H1 (cell line): ENCODE data around the gene SYNPR. TPM values are rescaled to one million over a fixed set of nuclear protein-coding genes. Genes with fewer than 3 reads are reported as not detected.
A peak's percentile ranks its signal among the peaks of the same experiment; 100 is the strongest.

Source experiments
- CTCF ChIA-PET: fragments of 300-600 bp; sonication (Branson Sonifier 250); formaldehyde crosslinking; loops from one replicate; lab custom pipeline; 2021; ENCODE audit not compliant: partially characterized antibody; lab: Charles Lee
- POLR2A ChIA-PET: fragments of 300-600 bp; sonication (Branson Sonifier 250); formaldehyde crosslinking; loops from one replicate; lab custom pipeline; 2021; ENCODE audit warnings: inconsistent platforms; ENCODE audit not compliant: partially characterized antibody; lab: Charles Lee
- DNase-seq, 2 experiments: peaks; one replicate each; pipeline versions ENCODE4 v3.0.0 to v3.0.0-alpha.2; 2010 to 2022; ENCODE audit warnings: low spot score in 2 of 2, low read depth in 1 of 2, mixed read lengths in 1 of 2
- FAIRE-seq: peaks from 2 replicates; lab custom pipeline; 2011; peaks lifted over from hg19 to GRCh38; lab: Jason Lieb, UNC
- H2AFZ ChIP-seq: 2 replicates; pipeline ENCODE4 v1.8.1; 2012; ENCODE audit warnings: low read length, inconsistent platforms
- H2AK5ac ChIP-seq: 2 replicates; pipeline ENCODE4 v1.6.1; 2013; ENCODE audit warnings: low read depth, low read length
- H2BK120ac ChIP-seq: replicated peaks from 2 replicates; pipeline ENCODE3; 2013; ENCODE audit warnings: low read depth, low read length, inconsistent platforms
- H2BK12ac ChIP-seq: 2 replicates; pipeline ENCODE4 v1.6.1; 2013; ENCODE audit warnings: low read depth, low read length
- H2BK15ac ChIP-seq: 2 replicates; pipeline ENCODE4 v1.6.1; 2013; ENCODE audit warnings: low read length
- H2BK20ac ChIP-seq: 2 replicates; pipeline ENCODE4 v1.6.1; 2013; ENCODE audit warnings: low read length
- H2BK5ac ChIP-seq: 2 replicates; pipeline ENCODE4 v1.6.1; 2013; ENCODE audit warnings: low read depth, low read length
- H3K14ac ChIP-seq: 2 replicates; pipeline ENCODE4 v1.6.1; 2013; ENCODE audit warnings: inconsistent platforms; ENCODE audit not compliant: insufficient read length
- H3K18ac ChIP-seq: 2 replicates; pipeline ENCODE4 v1.6.1; 2013; ENCODE audit warnings: low read length; ENCODE audit errors: extremely low read depth
- H3K23ac ChIP-seq: 2 replicates; pipeline ENCODE4 v1.6.1; 2013; ENCODE audit warnings: inconsistent platforms; ENCODE audit not compliant: insufficient read length
- H3K23me2 ChIP-seq: 2 replicates; pipeline ENCODE4 v1.6.1; 2013; ENCODE audit warnings: low read depth, low read length
- H3K27ac ChIP-seq: 2 replicates; pipeline ENCODE4 v1.6.1; 2011; ENCODE audit warnings: low read depth, low read length, inconsistent platforms
- H3K27me3 ChIP-seq, 4 experiments: replicated peaks in 1 of 4; 1 replicate in 1 of 4; 2 replicates in 3 of 4; pipeline versions ENCODE4 v1.6.1 to v1.8.1; 2011 to 2013; ENCODE audit warnings: low read length in 3 of 4, mild to moderate bottlenecking in 3 of 4, inconsistent platforms in 2 of 4, mixed read lengths in 2 of 4, moderate library complexity in 1 of 4; ENCODE audit not compliant: control insufficient read depth in 3 of 4, insufficient read depth in 3 of 4; ENCODE audit errors: extremely low read depth in 1 of 4
- H3K36me3 ChIP-seq, 4 experiments: 2 replicates each; pipeline versions ENCODE4 v1.6.1 to v1.8.1; 2011 to 2013; ENCODE audit warnings: mild to moderate bottlenecking in 4 of 4, low read length in 3 of 4, moderate library complexity in 2 of 4, control low read depth in 1 of 4, inconsistent platforms in 1 of 4; ENCODE audit not compliant: insufficient read depth in 4 of 4, control insufficient read depth in 2 of 4
- H3K4ac ChIP-seq: replicated peaks from 2 replicates; pipeline ENCODE3; 2013; ENCODE audit warnings: low read length, low read depth, mixed read lengths, inconsistent platforms; ENCODE audit not compliant: insufficient read length
- H3K4me1 ChIP-seq, 4 experiments: replicated peaks in 1 of 4; 1 replicate in 1 of 4; 2 replicates in 3 of 4; pipeline versions ENCODE4 v1.6.1 to v1.8.1; 2011 to 2013; ENCODE audit warnings: low read length in 3 of 4, inconsistent platforms in 2 of 4, mixed read lengths in 1 of 4; ENCODE audit not compliant: insufficient read depth in 4 of 4, control insufficient read depth in 3 of 4
- H3K4me2 ChIP-seq, 2 experiments: 2 replicates each; pipeline versions ENCODE4 v1.6.1 to v1.8.1; 2011 to 2013; ENCODE audit warnings: low read depth in 2 of 2, low read length in 2 of 2, control low read depth in 1 of 2, inconsistent platforms in 1 of 2, mild to moderate bottlenecking in 1 of 2; ENCODE audit not compliant: insufficient read depth in 1 of 2
- H3K4me3 ChIP-seq, 4 experiments: fragments of 200-600, 300-600 bp in 1 of 4; sonication (generic), shearing (Covaris generic), sonication (Bioruptor Twin) in 1 of 4; 2 replicates each; pipeline versions ENCODE4 v1.5.1 to v1.8.1; 2011 to 2016; ENCODE audit warnings: low read length in 4 of 4, low read depth in 3 of 4, control low read depth in 2 of 4, inconsistent platforms in 2 of 4, mild to moderate bottlenecking in 2 of 4, mixed read lengths in 1 of 4, moderate library complexity in 1 of 4; ENCODE audit not compliant: insufficient read depth in 2 of 4; ENCODE audit errors: extremely low read depth in 1 of 4
- H3K56ac ChIP-seq: replicated peaks from 2 replicates; pipeline ENCODE3; 2013; ENCODE audit warnings: low read depth, mild to moderate bottlenecking, mixed read lengths, low read length, inconsistent platforms; ENCODE audit not compliant: insufficient read length
- H3K79me1 ChIP-seq: 2 replicates; pipeline ENCODE4 v1.6.1; 2013; ENCODE audit warnings: low read depth, low read length, control low read depth
- H3K79me2 ChIP-seq, 2 experiments: 2 replicates each; pipeline versions ENCODE4 v1.6.1 to v1.8.1; 2012 to 2013; ENCODE audit warnings: low read length in 2 of 2, mild to moderate bottlenecking in 2 of 2, inconsistent platforms in 1 of 2; ENCODE audit not compliant: insufficient read depth in 2 of 2, control insufficient read depth in 1 of 2
- H3K9ac ChIP-seq, 4 experiments: replicated peaks in 1 of 4; 1 replicate in 1 of 4; 2 replicates in 3 of 4; pipeline versions ENCODE4 v1.6.1 to v1.8.1; 2011 to 2013; ENCODE audit warnings: low read depth in 3 of 4, low read length in 3 of 4, control low read depth in 2 of 4, mild to moderate bottlenecking in 2 of 4, moderate library complexity in 2 of 4, inconsistent platforms in 1 of 4; ENCODE audit errors: extremely low read depth in 1 of 4
- H3K9me3 ChIP-seq, 2 experiments: 2 replicates each; pipeline versions ENCODE4 v1.6.1 to v1.8.1; 2012 to 2013; ENCODE audit warnings: mild to moderate bottlenecking in 2 of 2, moderate library complexity in 2 of 2, control low read depth in 1 of 2, inconsistent platforms in 1 of 2, low read depth in 1 of 2, low read length in 1 of 2, mixed read lengths in 1 of 2; ENCODE audit not compliant: insufficient read depth in 2 of 2
- H4K20me1 ChIP-seq, 2 experiments: replicated peaks in 1 of 2; 2 replicates each; pipeline versions ENCODE3 to v1.8.1; 2011 to 2013; ENCODE audit warnings: inconsistent platforms in 2 of 2, low read length in 2 of 2, mild to moderate bottlenecking in 1 of 2; ENCODE audit not compliant: insufficient read depth in 2 of 2, control insufficient read depth in 1 of 2
- H4K5ac ChIP-seq: 2 replicates; pipeline ENCODE4 v1.6.1; 2013; ENCODE audit warnings: low read length, low read depth, mixed read lengths, inconsistent platforms; ENCODE audit not compliant: insufficient read length
- H4K8ac ChIP-seq: 2 replicates; pipeline ENCODE4 v1.8.0; 2013; ENCODE audit warnings: mild to moderate bottlenecking, moderate library complexity, low read length, inconsistent platforms; ENCODE audit not compliant: insufficient read depth; ENCODE audit errors: extremely low read depth
- H4K91ac ChIP-seq: replicated peaks from 2 replicates; pipeline ENCODE3; 2013; ENCODE audit warnings: low read length, mixed read lengths, inconsistent platforms; ENCODE audit not compliant: insufficient read length
- EZH2 ChIP-seq: fragments of 200-600 bp; sonication (generic); IDR thresholded peaks from 2 replicates; pipeline ENCODE4 v1.7.1; 2012; ENCODE audit warnings: low read depth, mild to moderate bottlenecking, moderate library complexity, low read length, inconsistent platforms; ENCODE audit not compliant: severe bottlenecking
- GTF2F1 ChIP-seq: IDR thresholded peaks from 2 replicates; pipeline ENCODE4 v1.6.1; 2012; ENCODE audit warnings: low read depth, low read length, improper control_type of control experiment, borderline replicate concordance
- JUN ChIP-seq: IDR thresholded peaks from 2 replicates; pipeline ENCODE4 v1.6.1; 2011; ENCODE audit warnings: low read depth, mild to moderate bottlenecking, improper control_type of control experiment, low read length
- MAFK ChIP-seq: IDR thresholded peaks from 2 replicates; pipeline ENCODE4 v1.6.1; 2012; ENCODE audit warnings: low read depth, mild to moderate bottlenecking, improper control_type of control experiment, low read length
- RAD21 ChIP-seq, 2 experiments: IDR thresholded peaks in 1 of 2; conservative IDR thresholded peaks in 1 of 2; 2 replicates each; pipeline ENCODE4 v1.6.1; 2011; ENCODE audit warnings: low read depth in 2 of 2, low read length in 2 of 2, improper control_type of control experiment in 1 of 2, inconsistent platforms in 1 of 2, mild to moderate bottlenecking in 1 of 2, moderate library complexity in 1 of 2
- SP2 ChIP-seq: IDR thresholded peaks from 2 replicates; pipeline ENCODE4 v1.6.1; 2012; ENCODE audit warnings: mild to moderate bottlenecking, low read length, inconsistent platforms
- YY1 ChIP-seq: IDR thresholded peaks from 2 replicates; pipeline ENCODE4 v1.6.1; 2011; ENCODE audit warnings: low read depth, mild to moderate bottlenecking, low read length
- WGBS, 2 experiments: shearing (Covaris generic) in 1 of 2; methylation state at CpG; one replicate each; pipeline versions ENCODE4 v1.1.6 to v1.1.7; 2013 to 2015; ENCODE audit warnings: low lambda C conversion rate in 2 of 2, mixed read lengths in 2 of 2, inconsistent platforms in 1 of 2, low coverage in 1 of 2, missing lambda C conversion rate in 1 of 2; ENCODE audit not compliant: insufficient replicate concordance in 2 of 2, insufficient coverage in 1 of 2, insufficient read length in 1 of 2; ENCODE audit errors: extremely low coverage in 1 of 2, missing lambda C conversion rate in 1 of 2; 5-methylcytosine and 5-hydroxymethylcytosine counted together
- polyA plus RNA-seq, 7 experiments: library from polyadenylated mRNA; depleted of rRNA in 3 of 7; stranded (reverse) in 5 of 7; unstranded in 2 of 7; fragments of >200 nt in 5 of 7; fragments of 200-250 nt in 2 of 7; gene quantifications; 1 replicate in 5 of 7; 2 replicates in 1 of 7; 4 replicates in 1 of 7; pipeline versions ENCODE4 v1.2.1 to v1.2.3, GENCODE V29; 2011 to 2013; ENCODE audit warnings: missing spikeins in 2 of 7, mixed read lengths in 2 of 7
- total RNA-seq: library from RNA; stranded (reverse); fragmentation: NEBNext Ultra II Directional; extraction: Animal tissue kit (Norgen Biotek cat#: 25700); gene quantifications from 2 replicates; pipeline ENCODE4 v1.2.1, GENCODE V29; 2021
- TF ChIP-seq, protein P1 (sequence below), 3 experiments: IDR thresholded peaks; 1 replicate in 2 of 3; 2 replicates in 1 of 3; pipeline versions ENCODE4 v1.5.1 to v1.6.1; 2011; ENCODE audit warnings: low read length in 3 of 3, mild to moderate bottlenecking in 3 of 3, inconsistent platforms in 2 of 3, low read depth in 1 of 3, moderate library complexity in 1 of 3; ENCODE audit not compliant: insufficient read depth in 1 of 3; ENCODE audit errors: control extremely low read depth in 1 of 3

SYNPR gene
- total and polyA plus RNA-seq, 2 of the 8 experiments (the other 6 are each of a cell fraction or from before 2014, with no cell fraction given), result 0.39 to 0.99 TPM

GRCh38 chr3:63349583-63350573, 71.8 kb downstream of the SYNPR start:
- no peak for DNase-seq
- H3K14ac ChIP-seq, result no peak overlapping the region
- TF ChIP-seq RAD21 (IDR thresholded peaks at IDR 0.05 in 1 of 2, conservative IDR thresholded peaks at IDR 0.05 in 1 of 2; ENCODE audit: low read depth in 2 of 2, low read length in 2 of 2), result peak; percentile 83 to 86
- no peak for TF ChIP-seq SP2
- no peak for TF ChIP-seq MAFK
- TF ChIP-seq JUN, result no peak
- no peak for TF ChIP-seq GTF2F1
- no peak for TF ChIP-seq YY1
- no peak for TF ChIP-seq EZH2
- TF ChIP-seq, protein P1, sequence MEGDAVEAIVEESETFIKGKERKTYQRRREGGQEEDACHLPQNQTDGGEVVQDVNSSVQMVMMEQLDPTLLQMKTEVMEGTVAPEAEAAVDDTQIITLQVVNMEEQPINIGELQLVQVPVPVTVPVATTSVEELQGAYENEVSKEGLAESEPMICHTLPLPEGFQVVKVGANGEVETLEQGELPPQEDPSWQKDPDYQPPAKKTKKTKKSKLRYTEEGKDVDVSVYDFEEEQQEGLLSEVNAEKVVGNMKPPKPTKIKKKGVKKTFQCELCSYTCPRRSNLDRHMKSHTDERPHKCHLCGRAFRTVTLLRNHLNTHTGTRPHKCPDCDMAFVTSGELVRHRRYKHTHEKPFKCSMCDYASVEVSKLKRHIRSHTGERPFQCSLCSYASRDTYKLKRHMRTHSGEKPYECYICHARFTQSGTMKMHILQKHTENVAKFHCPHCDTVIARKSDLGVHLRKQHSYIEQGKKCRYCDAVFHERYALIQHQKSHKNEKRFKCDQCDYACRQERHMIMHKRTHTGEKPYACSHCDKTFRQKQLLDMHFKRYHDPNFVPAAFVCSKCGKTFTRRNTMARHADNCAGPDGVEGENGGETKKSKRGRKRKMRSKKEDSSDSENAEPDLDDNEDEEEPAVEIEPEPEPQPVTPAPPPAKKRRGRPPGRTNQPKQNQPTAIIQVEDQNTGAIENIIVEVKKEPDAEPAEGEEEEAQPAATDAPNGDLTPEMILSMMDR (IDR thresholded peaks at IDR 0.05; ENCODE audit: control extremely low read depth in 1 of 3, insufficient read depth in 1 of 3, low read depth in 1 of 3, low read length in 3 of 3), result peak in 2 of 3 experiments; percentile 70 to 71; a peak in 3 of 4 replicates
- TF ChIP-seq, all 59 proteins: peak for 2
- Histone ChIP-seq H3K4me3 (no peak overlapping the region), H3K36me3 (no peaks in the 10 kb centered on the region), H2BK15ac (no peak overlapping the region), H2BK20ac (no peak overlapping the region), H4K8ac (no peak overlapping the region), H3K56ac (no peak overlapping the region), H4K91ac (no peak overlapping the region), H3K9me3 (no peaks in the 10 kb centered on the region), H3K4me1 (peaks cover 0 to 4% (median 2%) of the 10 kb centered on the region in 4 experiments; a peak in 3 of 7 replicates), H3K27me3 (no peaks in the 10 kb centered on the region), H2AFZ (no peak overlapping the region), H3K27ac (no peak overlapping the region), H3K4me2 (no peak overlapping the region), H2BK120ac (no peak overlapping the region), H3K23ac (no peak overlapping the region), H4K5ac (no peak overlapping the region), H3K18ac (no peak overlapping the region), H3K23me2 (no peaks in the 10 kb centered on the region), H2BK12ac (no peak overlapping the region), H3K79me1 (no peaks in the 10 kb centered on the region), H3K4ac (no peak overlapping the region), H4K20me1 (no peaks in the 10 kb centered on the region), H2BK5ac (no peak overlapping the region), H3K9ac (no peak overlapping the region; a peak in 1 of 7 replicates), H3K79me2 (no peaks in the 10 kb centered on the region), H2AK5ac (no peak overlapping the region)
- ChIA-PET POLR2A (no interaction called here), CTCF (interaction anchor here (0.6 to 10.0 kb wide), 76 partner anchors 10 to 1112 kb away, joined by 3 to 96 read pairs (median 4); partner anchors contain the start of gene C3orf49)
- FAIRE-seq, result peak; percentile 85
- WGBS, 2 experiments, result 34% methylated on average over 8 of the region's 8 CpGs; no CpG with 5 or more reads in 1 of the 2 experiments
